OCI-LY3 (cell line): ENCODE results near the gene ACYP1.

Experiments used
- CTCF ChIP-seq: fragments of 200-600, 300-600 bp; sonication (generic); IDR thresholded peaks from 2 replicates; pipeline ENCODE4 v1.5.1; 2014; ENCODE audit warnings: antibody characterized with exemption, low read length, low read depth
- EZH2phosphoT487 ChIP-seq: fragments of 200-600 bp; shearing (Covaris generic); IDR thresholded peaks from 2 replicates; pipeline ENCODE4 v1.6.1; 2018; ENCODE audit warnings: antibody characterized with exemption, mixed run types, low read depth

- TF ChIP-seq CTCF: no peak
- no peak for TF ChIP-seq EZH2phosphoT487
Measured at GRCh38 chr14:75088153-75088552, 24.3 kb upstream of the ACYP1 start.
